HuH-7.5 (cell line): ENCODE data around the gene CPNE7.
"Not testable (repeated sequence)": the region's sequence is repeated elsewhere in the genome, so short reads cannot be mapped to it uniquely, and the experiment has no call there.

Source experiments
- DNase-seq: peaks from one replicate; pipeline ENCODE4 v3.0.0; 2011; ENCODE audit warnings: low spot score

Gene CPNE7

DNA sequence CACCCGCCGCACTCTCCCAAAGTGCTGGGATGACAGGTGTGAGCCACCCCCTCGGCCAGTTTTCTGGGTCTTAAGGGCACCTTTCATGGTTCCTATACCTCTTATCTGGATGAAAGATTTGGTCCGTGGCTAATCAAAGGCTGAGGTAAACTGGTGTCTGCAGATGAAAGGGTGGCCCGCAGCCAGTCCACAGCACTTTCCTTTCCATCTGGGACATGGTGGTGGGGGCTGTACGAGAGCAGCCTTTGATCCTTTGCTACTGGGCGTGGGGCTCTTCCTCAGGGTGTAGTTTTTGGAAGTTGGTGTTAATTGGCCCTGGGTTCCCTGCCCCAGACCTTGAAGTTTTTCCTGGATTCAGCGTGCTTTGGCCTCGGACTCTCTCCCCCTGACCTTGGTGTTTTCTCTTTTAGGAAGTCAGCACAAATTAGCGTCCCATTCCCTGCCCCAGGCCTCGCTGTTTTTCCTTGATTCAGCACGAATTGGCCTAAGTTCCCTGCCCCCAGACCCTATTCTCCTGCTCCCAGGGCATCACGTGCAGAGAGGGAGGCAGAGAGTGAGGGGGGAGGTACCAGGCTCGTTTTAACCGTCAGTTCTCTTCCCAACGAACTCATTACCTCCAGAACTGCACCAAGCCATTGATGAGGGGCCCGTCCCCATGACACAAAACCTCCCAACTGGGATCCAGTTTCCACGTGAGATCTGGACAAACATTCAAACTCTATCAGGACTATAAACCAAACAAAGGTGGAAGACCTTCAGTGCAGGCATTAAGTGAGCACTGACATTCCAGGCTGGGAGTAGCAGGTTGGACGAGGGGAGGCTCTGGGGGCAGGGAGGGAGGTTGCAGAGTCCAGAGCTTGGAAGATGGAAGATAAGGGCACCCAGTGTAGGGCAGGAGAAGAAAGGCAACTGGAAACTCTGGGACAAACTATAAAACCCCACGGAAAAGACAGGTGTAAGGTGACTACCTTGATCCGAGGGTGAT, 49.5 kb downstream of the CPNE7 start:
- no peak for DNase-seq

DNA sequence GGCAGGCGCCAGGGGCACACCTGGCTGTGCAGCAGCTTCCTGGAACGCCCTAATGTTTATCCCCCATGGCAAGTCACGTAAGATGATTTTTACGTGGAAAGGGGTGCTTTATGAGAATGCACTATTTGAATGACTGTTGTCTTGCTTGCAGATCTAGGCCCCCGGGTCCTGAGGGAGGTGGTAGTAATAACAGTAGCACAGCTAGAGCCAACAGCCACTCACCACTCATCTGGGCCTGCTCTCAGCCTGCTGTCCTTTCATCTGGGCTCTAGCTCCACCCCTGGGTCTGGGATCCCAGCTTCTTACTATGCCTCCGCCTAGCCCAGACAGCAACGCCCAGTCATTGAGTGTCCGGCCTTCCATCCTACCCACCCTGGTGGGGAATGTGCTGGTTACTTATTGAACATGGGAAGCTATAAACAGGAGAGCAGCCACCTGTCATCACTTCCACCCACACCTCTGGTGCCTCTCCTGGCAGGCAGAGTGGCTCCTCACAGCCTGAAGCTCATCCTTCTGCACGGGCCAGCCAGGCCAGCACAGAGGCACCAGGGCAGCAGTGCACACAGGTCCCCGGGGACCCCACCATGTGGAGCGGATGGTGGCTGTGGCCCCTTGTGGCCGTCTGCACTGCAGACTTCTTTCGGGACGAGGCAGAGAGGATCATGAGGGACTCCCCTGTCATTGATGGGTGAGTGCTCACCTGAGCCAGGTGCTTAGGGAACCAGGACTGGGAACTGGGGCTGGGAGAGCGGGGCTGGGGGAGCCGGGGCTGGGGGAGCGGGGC, 54.5 kb downstream of the CPNE7 start:
- DNase-seq: no peak

DNA sequence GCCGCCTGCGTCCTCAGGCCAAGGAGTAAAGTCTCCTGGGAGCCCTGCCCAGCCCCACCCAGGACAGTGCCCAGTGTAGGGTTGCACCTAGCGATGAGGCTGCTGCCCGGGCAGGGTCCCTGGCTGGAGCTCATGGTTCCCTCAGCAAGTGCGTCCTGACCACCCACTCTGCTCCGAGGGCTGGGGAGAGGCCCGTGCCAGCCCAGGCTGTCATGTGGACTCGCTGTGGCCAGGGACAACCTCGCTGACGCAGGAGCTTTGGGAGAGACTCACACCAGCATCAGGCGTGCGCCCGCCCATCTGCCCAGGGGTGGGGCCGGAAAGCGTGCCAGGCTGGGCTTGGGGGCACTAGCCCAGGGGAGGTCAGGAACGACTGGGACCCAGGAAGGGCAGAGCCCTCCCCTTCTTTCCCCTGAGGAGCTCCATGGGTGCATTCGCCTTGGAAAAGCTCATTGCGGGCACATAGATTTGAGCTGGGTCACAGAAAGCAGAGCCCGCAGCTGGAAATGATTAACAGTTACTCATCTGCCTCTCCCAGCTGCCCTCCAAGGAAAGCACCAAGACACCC, 57.6 kb downstream of the CPNE7 start:
- no peak for DNase-seq

DNA sequence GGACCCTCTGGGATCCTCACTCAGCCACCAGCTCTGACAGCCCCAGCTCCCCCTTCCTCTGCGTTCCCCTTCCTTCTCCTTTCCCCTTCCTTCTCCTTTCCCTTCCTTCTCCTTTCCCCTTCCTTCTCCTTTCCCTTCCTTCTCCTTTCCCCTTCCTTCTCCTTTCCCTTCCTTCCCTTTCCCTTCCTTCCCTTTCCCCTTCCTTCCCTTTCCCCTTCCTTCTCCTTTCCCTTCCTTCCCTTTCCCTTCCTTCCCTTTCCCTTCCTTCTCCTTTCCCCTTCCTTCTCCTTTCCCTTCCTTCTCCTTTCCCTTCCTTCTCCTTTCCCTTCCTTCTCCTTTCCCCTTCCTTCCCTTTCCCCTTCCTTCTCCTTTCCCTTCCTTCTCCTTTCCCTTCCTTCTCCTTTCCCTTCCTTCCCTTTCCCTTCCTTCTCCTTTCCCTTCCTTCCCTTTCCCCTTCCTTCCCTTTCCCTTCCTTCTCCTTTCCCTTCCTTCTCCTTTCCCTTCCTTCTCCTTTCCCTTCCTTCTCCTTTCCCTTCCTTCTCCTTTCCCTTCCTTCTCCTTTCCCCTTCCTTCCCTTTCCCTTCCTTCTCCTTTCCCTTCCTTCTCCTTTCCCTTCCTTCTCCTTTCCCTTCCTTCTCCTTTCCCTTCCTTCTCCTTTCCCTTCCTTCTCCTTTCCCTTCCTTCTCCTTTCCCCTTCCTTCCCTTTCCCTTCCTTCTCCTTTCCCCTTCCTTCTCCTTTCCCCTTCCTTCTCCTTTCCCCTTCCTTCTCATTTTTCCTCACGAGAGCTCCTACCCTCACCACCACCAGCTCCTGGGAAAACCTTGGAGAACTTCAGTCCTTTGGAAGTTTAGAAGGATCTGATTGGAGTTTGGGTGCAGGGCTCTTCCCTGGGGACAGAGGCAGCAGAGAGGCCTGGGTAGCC, 59.2 kb downstream of the CPNE7 start:
- not testable (repeated sequence) for DNase-seq

DNA sequence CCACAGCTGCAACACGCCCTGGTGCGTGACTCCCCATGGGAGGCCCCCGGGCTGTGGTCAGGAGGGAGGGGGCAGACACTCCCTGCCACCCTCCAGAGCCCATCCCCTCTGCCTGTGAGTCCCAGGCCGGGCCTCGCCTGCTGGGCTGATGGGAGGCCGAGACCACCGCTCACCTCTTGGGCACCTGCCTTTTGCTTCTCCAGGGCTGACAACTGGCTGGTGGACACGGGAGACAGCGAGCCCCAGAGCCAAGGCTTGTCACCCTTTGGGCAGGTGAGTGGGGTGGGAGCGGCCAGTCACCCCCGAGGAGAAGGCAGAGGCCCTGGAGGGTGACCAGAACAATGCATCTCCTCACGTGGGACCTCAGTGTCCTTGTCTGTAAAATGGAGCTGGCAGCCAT, 61.1 kb downstream of the CPNE7 start:
- no peak for DNase-seq

DNA sequence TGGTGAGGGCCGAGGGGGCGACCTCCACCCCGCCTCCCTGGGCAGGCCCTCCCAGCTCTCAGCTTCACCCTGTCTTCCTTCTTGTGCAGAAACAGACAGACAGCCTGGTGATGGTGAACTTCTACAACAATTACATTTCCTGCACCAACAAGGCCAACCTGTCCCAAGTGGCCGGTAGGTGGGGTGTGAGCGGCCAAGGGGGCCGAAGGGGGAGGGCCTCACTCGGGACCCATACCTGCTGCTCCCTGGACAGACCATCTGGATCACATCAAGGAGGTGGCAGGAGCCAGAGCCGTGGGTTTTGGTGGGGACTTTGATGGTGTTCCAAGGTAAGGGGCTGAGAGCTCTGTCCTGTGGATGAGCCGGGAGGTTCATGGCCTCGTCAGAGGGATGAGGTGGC, 61.8 kb downstream of the CPNE7 start:
- DNase-seq: no peak

DNA sequence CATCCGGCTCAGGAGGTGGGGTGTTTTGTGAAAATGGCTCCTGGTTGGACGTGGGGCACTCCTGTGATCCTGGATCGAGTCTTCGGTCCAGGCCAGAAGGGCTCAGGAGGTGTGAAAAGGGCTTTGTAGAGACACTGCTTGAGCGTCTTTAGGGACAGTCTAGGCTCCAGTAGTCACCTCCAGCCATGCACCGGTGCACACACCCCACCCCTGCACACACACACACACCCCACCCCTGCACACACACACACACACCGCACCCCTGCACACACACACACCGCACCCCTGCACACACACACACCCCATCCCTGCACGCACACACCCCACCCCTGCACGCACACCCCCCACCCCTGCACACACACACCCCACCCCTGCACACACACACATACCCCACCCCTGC, 62.9 kb downstream of the CPNE7 start:
- DNase-seq: no peak

DNA sequence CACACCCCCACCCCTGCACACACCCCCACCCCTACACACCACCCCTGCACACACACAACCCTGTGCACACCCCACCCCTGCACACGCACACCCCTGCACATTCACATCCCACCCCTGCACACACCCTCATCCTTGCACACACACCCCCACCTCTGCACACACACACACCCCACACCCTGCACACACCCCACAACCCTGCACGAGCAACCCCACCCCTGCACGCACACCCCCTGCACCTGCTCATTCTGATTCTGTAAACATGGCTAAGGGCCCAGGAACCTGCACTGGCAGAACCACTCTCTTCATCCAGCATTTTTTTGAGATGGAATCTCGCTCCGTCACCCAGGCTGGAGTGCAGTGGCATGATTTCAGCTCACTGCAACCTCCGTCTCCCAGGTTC, 63.8 kb downstream of the CPNE7 start:
- no peak for DNase-seq

DNA sequence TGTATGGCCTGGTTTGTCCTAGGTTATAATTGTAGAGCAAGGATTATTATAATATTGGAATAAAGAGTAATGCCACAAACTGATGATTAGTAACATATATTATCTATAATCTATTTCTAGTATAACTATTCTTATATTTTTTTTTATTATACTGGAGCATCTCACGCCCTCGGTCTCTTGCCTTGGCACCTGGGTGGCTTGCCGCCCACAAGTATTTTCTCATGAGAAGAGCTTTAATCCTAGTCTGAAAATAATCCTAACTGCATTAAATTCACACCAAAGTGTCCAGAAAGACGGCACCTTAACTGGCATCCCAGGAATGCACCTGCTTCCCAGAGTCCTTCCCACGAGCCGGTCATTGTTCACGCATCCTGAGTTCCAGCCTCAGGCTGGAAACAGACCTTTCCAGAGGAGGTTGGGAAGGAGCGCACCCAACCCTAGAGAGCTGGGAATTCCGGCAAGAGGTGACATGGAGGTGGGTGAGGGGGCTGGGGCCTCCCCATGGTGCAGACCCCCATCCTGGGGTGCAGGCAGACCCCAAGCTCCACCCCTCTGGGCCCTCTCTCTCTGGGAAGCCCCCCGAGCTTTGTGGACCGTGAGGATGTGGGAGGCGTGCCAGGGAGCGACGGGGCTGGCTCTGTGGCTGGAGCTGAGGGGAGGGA, 66.0 kb downstream of the CPNE7 start:
- no peak for DNase-seq

DNA sequence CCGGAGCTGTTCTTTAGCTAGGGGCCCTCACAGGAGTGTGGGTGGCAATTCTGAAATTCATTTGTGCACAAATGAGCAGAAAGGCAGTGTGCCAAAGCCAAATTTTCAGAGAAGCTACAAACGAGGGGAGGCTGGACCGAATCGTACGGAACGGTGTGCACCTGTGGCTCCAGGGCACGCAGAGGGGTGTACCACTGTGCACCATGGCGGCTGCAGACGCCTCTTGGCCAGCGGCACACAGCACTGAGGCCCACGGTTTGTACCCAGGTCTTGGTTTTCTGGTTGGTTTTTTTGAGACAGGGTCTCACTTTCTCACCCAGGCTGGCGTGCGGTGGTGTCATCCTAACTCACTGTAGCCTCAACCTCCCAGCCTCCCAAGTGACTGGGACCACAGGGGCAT, 67.0 kb downstream of the CPNE7 start:
- DNase-seq: no peak

DNA sequence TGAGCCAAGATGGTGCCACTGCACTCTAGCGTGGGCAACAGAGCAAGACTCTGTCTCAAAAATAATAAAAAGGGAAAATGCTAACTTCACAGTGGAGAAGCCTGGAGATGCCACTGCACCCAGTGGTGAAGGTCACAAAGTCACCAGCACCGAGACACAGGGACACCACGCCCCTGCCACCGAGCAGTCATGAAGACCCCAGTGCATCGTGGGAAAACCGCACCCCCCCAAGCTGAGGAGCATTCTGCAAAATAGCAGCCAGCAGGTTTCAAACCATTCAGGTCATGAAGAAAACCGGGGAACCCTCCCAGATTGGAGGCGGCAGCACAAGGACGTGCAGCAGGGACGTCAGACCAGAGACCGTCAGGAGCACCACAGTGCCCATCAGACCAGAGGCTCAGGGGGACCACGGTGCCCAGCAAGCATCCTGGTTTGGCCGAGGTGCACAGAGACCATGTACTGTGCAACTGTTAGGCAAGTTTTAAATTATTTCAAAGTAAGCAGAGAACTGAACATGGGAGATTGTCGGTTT, 68.3 kb downstream of the CPNE7 start:
- DNase-seq: no peak

DNA sequence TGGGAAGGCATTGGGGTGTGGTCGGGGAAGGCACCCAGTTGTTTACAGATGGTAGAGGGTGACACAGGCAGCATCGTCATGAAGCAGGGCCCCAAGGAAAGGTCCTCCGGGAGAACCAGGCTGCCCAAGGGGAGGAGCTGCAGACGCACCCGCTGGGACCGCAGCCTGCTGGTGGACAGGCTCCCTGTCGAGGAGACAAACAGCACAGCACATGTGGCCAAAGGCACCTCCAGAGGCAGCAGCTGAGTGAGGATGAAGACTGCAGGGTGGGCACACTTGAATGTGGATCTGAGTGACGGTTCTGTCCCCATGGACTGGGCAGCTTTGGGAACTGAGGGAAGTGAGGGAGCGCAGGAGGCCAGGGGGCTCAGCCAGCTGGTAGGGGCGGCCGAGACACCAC, 69.6 kb downstream of the CPNE7 start:
- no peak for DNase-seq

DNA sequence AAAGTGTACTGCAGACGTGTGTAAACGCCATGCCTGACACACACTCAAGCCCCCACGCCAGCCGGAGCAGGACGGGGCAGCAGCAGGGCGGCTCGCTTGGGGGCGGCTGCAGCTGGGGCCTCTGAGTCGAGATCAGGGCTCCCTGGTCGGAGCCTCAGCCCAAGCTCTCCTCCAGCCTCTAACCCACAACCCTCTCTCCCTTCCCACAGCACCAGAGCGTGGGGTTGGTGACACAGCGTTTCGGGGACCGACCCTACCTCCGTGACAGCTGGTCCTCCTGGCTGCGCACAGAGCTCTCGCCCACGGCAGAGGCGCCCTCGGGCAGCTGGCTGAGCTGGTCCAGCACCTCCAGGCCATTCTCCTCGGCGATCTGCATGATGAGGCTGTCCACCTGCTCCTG, 70.7 kb downstream of the CPNE7 start:
- no peak for DNase-seq
